HG03175 (cell line): ENCODE measurements around the gene TSR3.

Source experiments
- ATAC-seq: cut with Tn5 transposase; IDR thresholded peaks from one replicate; pipeline ENCODE4 v1.9.1; 2021; ENCODE audit warnings: mild to moderate bottlenecking, moderate library complexity; ENCODE audit not compliant: unreplicated experiment

The TSR3 gene

DNA sequence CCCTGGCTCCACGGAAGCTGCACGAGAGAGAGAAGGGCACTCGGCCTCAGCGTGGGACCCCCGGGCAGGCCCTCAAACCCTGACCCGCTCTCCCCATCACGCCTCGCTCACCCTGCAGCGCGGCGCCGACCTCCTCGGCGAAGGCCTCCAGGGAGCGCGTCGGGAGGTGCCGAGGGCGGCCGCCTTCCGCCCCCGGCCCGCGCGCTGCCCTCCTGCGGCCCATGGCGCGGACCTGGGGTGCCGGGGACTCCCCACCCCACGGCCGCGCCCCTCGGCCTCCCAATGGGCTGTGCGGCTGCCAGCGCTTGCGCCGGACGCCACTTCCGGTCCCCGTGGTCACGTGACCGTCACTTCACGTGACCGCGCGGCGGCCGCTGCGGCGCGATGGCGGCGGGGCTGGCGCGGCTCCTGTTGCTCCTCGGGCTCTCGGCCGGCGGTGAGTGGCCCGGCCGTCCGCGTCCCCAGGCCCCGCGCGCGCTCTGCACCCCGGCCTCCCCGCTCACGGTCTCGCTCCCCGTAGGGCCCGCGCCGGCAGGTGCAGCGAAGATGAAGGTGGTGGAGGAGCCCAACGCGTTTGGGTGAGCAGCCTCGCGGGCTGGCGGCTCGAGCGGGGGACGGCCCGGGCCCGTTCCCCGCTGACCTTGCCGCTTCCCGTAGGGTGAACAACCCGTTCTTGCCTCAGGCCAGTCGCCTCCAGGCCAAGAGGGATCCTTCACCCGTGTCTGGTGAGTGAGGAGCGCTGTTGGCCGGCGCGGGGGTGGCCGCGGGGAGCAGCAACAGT, at the start of gene TSR3, which contains the start of gene GNPTG:
TSS of gene TSR3 (minus strand) at position 297 of the 781 bp plus-strand sequence. CDS start at position 223, 74 bp downstream.
TSS of gene GNPTG (plus strand) at position 350 of the 781 bp plus-strand sequence. CDS start at position 385, 35 bp downstream.
- ATAC-seq: peak; percentile 75

DNA sequence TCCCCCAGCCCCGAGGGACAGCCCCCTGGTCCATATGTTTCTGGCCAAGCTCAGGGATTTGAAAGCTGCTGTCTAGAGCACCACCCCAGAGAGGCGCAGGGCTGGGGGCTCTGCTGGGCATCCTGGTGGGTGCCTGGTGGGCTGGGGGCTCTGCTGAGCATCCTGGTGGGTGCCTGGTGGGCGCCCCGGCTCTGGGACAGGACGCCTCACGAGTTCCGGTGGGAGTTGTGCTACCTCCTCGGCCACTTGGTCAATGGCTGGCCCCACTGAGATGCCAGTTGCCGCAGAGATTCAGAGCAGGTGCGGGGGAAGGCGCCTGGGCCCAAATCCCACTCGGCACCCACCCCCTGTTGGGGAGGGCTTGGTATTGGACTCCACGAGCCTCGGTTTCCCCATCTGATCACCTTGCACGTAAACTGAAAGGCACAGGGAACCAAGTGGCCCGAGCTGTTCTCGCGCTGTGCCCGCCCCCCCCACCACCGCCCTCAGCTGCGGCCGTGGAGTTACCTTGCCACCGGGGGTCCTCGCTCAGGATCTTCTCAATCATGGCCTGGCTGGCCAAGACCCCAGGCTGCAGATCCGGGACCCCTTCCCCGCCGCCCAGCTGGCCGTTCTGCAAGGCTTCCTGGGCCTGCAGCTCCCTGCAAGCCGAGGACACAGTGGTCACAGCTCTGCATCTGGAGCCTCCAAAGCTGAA, 49.5 kb upstream of the TSR3 start:
- no peak for ATAC-seq

DNA sequence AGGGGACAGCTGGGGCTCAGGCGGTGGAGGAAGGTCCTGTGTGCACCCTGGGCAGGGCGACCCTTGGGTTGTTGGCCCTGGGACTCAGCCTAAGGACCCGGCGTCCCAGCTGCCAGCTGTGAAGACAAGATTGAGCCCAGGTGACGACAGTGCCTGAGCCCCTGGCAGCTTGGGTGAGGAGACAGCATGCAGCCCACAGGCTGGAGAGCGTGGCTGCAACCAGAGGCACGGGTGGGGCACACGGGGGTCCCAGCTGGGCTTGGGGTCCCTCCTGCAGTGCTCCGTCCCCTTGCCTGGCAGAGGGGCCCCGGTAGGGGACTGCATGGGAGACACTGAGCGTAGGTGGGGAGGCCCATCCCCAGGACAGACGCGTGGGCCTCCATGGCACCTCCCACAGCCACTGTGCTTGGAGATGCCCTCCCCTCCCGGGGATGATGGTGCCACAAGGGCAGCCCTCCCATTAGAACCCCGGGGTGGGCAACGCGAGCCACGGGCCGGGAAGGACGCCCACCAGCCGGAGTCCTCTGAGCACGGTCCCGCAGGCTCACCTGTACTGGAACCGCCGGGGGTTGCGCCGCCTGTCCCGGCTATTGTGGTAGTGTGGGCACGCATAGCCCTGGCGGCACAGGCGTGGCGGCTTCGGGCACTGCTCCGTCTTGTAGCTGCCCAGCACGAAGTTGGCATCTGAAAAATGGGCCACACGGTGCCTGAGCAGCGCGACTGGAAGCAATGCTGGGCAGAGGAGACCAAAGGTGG, 47.3 kb upstream of the TSR3 start:
- ATAC-seq: no peak

DNA sequence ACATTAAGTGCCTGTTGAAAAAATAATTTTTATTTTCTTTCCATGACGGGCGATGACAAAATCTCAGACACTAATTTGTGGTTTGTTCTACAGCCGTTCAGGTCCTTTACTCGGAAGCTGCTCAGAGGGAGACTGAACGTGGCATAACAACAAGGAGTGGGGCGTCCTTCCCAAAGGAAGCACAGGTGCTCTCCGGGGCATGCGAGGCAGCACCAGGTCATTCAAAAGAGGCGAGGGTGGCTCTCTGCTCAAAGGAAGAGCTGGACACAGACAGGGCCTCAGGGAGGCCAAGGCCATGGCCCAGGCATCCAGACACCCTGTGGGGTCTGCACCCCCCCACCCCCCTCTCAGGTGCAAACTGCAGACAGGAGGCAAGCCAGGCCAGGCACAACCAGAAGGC, 46.7 kb upstream of the TSR3 start:
- ATAC-seq: no peak

DNA sequence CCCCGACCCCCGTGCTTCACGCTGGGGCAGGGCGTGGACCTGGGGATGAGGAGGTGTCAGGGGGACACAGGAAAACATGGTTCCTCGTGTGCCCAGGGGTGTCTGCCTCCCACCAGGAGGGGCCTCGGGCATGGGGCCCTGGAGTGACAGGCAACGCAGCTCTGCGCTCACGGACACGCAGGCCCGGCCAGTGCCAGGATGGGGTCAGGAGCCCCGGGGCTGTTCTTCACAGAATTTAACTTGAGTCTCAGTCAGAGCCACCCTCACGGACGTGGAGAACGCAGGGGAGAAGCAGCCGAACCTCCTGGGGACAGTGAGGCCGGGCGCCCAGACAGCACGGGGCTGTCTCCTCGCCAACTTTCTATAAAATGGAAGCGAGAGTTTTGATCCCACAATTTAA, 46.1 kb upstream of the TSR3 start:
- no peak for ATAC-seq

DNA sequence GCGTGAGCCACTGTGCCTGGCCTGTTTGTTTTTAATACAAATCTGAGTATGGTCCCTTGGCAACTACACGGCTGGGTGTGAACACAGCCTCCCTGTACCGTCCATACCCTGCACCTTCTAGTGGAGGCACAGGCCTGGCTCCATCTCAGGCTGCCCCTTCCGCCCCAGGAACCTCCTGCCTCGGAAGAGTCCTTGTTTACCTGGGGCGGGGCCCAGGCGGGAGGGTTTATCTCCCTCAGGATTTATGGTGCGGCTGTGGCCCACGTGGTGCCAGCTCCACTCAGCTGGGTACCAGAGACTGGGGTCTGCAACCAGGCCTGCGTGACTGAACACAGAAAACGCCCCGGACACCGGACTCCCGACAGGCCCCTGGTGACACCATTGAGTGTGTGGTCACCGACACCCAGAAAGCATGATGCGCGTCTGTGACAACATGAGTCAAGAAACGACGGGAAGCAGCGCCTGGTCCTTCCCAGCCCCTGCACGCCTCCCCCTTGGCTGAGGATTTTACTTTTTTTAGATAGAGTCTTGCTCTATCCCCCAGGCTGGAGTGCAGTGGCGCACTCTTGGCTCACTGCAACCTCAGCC, 43.9 kb upstream of the TSR3 start:
- ATAC-seq: no peak

DNA sequence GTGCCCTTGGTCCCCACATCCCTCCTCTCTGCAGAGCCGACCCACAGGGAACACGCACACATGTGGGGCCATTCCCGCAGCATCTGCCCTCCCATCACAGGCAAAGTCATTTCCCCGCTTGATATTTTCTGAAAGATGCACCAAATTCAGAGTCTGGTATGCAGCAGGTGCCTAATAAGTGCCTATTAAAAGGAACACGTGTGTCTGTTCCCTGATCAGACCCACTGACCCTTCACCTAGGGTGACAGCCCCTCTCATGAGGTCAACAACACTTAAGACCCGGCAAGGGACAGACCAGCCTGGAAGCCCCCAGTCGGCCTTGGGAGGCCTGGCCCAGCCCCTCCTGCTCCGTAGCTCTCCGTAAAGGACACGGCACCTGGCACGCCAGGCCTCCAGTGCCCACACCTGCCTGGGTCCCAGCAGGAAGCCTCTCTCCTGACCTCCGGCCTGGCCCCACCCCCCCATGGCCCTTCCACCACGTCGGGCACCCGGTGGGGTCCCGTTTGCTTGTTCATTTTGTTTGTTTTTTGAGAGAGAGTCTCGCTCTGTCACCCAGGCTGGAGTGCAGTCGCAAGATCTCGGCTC, 42.8 kb upstream of the TSR3 start:
- no peak for ATAC-seq

DNA sequence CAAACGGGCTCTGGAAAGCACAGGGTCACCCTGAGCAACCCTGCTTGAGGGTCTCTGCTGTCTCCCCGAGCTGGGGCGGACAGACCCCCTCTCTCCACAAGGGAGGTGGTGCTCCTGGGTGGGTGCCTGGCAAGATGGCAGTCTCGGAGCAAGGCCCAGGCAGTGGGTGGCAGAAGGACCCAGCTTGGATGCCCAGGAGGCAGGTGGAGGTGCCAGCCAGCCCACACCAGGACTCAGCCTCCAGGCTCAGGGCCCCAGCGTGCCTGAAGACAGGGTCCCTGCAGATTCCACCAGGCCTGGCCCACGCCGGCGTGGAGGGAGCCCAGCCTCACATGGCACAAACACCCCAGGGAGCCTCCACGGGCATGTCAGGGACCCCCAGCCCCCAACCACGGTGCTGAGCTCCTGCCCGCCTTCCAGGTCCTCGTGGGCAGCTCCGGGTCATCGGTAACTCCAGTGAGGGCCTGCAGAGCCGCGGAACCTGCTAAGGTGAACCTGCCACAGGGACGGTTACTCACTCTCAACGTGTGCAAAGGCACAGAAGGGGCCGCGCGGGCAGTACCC, 42.0 kb upstream of the TSR3 start:
- no peak for ATAC-seq

DNA sequence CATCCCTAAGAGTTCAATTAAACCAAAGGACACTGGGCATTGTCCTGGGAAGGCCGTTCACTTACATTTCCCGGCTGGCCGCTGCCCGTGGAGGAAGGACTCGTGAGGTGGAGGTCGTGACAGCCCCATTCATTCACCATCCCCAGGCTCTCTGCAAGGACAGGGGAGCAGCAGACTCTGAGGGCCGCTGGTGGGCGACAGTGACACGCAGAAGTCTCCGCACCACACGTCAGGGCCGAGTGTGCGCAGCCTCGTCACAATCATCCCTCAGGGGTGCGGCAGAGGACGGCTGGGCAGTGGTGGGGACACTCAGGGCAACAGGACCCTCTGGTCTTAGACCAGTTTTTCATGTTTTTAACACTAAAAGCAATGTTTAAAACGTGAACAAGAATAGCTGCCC, 41.1 kb upstream of the TSR3 start:
- ATAC-seq: no peak

DNA sequence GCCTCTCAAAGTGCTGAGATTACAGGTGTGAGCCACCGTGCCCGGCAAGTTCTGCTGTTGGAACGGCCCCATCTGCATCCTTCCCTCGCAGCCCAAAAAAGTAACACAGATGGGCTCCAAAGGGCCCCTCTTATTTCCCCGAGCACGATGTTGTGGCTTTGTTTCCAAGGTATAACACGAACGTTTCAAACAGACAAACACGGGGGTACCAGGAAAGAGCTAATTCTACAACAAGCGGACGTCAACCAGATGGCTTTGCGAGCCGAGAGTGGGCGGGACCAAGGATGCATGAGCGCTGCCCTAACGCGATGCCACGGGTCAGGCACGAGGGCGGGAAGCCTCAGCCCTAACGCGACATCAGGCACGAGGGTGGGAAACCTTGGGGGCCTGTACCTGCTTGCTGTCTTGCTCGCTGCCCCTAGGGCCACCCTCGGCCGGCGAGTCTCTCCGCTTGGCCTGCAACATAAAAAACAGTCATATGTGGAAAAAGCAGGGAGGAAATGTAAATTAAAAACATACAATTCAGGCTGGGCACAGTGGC, 38.6 kb upstream of the TSR3 start:
- ATAC-seq: no peak

DNA sequence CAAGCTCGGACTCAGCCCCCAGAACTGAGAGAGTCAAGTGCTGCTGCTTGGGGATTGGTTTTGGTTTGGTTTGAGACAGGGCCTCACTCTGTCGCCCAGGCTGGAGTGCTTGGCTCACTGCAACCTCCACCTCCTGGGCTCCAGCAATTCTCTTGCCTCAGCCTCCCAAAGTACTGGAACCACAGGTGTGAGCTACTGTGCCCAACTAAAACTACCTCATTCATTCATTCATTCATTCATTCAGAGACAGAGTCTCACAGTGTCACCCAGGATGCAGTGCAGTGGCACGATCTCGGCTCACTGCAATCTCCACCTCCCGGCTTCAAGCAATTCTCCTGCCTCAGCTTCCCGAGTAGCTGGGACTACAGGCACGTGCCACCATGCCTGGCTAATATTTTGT, 38.1 kb upstream of the TSR3 start:
- ATAC-seq: no peak

DNA sequence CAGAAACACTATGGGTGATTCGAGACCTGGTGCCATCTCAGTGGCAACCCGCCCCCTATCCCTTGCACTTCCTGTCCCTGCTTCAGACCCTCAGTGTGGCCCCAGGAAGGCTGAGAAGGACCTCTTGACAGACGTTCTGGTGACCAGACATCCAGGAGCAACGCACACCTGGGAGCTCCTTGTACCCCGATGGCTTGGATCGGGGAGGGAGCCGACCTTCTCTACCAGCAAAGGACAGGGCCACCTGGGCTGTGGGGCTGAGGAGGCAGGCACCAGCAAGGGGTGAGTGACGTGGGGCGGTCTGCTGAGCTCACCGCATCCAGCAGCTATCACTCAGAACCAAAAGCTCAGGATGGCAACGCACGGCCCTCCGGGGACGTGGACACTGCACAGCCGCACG, 35.7 kb upstream of the TSR3 start:
- no peak for ATAC-seq

DNA sequence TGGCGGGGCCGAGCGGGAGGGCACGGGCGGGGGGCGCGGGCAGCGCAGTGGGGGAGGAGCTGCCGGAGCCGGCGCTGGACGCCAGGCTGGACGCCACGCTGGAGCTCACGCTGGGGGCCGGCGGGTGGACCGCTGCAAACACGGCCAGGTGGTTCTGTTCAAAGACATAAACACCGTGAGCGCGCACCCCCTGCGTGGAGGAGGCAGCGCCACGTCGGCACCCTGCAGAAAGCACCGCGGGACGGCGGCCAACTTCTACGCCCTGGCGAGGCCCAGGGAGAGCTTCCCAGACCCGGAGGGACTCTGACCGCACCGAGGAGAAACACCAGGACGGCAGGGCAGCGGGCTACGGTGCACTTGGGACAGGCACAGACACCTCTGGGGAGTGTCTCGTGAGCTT, 33.6 kb upstream of the TSR3 start:
- ATAC-seq: no peak

DNA sequence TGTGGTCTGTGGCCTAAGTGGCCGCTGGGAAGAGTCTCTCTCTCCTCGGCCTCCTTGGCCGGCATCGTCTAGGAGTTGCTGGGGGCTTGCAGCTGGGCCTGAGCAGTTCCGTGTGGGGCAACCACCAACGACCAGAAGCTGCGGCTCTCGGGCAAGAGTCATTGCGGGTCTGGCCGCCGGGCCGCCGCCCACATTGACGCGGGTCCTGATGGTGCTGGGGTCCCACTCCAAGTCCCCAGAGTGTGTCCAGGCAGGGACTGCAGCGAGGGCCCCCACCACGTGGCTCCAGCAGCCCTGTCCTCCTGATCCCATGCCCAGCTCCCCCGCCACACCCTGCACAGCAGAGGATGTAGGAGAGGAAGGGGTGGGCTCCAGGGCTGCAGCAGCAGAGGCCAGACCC, 31.9 kb upstream of the TSR3 start:
- no peak for ATAC-seq

DNA sequence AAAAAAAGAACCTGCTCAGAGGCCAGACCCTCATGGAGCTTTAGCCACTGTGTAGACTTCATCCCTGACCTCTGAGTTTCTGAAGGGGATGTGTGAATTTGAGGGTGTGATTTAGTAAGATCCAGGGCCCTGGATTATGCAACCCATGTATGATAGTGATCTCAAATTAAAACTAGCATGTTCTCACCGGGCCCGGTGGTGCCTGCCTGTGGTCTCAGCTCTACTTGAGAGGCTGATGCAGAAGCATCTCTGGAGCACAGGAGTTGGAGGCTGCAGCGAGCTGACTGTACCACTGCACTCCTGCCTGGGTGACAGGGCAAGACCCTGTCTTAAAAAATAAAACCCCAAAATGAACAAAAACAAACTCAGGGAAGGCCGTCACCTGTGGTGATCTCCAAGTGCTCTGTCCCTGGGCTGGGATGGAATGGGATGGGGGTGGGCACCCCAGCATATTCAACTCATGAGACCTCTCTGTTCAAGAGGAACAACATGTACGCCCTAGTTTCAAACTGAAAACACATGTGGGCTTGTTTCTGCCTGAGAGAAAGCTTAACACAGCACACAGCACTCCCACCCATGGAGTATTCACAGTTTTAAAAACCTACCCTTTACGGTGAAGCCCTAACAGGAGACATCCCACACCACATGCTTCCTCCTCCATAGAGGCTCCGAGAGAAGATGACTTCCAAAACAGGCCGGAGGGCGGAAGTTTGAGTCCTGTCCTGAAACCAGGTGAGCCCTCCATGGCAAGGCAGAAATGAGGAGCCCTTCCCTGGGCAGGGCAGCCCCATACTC, 30.1 kb upstream of the TSR3 start:
- no peak for ATAC-seq

DNA sequence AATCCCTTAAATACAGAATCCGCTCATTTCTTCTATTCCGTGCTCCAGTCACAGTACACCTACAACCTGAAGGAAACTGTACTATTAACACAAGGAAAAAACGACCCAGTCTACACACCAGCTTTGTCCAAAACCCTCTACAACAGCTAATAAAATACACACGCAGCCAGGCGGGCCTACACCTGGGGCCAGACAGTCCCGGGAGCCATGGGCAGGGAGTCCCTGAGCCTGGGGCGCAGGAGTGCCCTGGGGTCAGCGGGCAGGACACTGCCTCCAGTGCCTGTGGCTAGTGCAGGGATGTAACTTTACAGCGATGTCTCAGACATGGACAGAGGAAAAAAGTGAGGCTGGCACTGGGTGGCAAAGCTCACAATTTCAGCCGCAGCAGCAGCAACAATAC, 28.5 kb upstream of the TSR3 start:
- no peak for ATAC-seq

DNA sequence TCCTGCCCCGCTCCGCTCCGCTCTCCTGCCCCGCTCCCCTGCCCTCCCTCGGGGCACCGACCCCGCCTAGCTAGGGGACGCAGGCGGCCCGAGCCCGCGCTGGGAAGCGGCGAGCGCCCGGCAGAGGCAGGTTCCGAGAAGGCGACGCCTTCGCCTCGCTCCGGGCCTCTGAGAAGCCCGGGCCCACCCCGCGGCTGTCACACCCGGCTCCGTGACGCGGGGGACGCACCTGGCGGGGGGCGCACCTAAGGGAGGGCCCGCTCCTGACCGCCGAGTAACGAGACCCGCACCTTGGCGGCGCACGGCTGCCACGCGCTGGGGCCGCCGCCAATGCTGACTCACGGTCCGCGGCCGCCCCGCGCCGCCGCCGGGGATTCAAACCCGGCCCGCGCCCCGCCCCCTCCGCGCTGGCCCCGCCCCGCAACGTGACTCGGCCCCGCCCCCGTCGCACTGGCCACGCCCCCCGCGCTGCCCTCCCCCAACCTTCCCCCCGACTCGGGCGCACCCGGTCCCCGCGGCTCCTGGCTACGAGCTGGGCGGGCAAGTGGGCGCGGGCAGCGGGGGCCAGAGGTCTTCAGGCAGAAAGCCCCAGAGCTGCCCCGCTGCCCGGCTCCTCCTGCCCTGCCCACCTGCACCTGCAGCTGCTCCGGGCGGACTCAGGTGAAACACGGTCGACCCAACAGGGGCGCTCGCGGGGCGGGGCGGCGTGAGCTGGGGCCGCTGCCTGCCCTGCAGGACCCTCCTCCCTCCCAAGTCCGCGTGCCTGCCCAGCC, 27.8 kb upstream of the TSR3 start:
- ATAC-seq: peak; percentile 54

DNA sequence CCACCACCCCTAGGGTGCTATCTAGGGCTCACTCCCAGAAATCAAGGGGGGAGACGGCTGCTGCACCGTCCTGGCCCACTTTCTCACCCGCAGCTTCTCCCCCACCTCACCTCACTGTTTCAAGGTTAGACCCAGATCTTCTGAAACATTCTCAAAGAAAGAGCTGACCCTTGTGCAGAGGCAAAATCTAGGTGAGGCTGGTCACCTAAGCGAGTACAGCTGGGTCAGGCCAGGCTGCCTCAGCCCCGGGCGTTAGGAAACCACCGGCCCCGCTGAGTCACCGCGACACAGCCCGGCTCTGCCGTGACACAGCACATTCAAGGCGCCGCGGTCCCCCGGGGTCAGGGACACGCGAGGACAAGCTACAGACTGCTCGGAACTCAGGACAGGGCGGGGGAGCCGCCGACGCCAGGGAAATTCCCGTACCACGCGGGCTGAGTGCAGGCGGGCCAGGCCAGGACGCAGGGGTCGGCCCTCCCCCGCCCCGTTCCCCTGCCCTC, 27.2 kb upstream of the TSR3 start:
- peak; percentile 33 for ATAC-seq
